Effector CD8-positive, alpha-beta T cell (primary cell): ENCODE measurements around the gene DUS1L.
A peak's percentile ranks its signal among the peaks of the same experiment; 100 is the strongest.

ENCODE experiments used
- DNase-seq: peaks from one replicate; lab custom pipeline; 2025; lab: John Stamatoyannopoulos, UW
- total RNA-seq, 4 experiments: gene quantifications; one replicate each; lab custom pipeline; 2026; lab: John Stamatoyannopoulos, UW

Gene DUS1L
- 134 to 250 (median 150) reads per million in 4 experiments for total RNA-seq

GRCh38 chr17:82065638-82066303, at the start of gene DUS1L:
TSS of gene DUS1L (minus strand) at chr17:82065804. CDS start at chr17:82065059, 745 bp downstream.
- DNase-seq: peak; percentile 40

DNA sequence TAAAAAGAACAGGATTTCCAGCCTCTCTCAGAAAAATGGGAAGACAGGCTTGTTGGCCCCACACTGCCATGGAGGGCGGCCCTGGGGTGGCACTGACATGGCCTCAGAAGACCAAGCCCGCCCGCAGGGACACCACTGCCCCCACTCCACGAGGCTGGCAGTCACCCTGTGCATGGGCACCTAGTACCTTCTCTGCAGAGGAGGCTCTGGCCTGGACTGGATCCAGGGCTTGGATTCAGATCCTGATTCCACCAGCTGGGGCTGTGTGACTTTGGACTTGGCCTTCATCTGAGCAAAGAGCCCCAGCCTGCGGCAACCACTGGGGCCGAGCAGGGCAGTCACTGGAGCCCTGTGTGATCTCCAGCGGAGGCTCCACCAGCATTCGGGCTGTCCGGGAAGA, 49.3 kb upstream of the DUS1L start:
- no peak for DNase-seq

- no peak for DNase-seq
Measured at GRCh38 chr17:82114447-82114846, 48.8 kb upstream of the DUS1L start.

DNA sequence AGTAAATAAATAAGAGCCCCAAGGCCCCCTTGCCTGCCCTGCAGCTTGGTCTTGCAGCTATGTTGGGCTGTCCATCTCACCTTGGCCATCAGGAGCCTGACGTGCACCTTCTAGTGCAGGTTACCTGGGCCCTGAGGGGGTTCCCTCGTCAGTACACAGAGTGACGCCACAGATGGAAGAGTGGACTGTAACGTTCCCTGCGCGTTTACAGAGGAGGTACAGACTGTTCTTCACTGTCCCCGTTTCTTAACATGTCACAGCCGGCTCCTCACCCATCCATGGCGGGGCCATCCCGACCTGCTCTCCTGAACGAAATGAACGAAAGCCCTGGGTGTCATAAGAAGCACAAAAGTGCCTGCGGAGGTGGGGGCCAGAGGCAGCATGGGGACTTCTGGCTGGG, 48.3 kb upstream of the DUS1L start:
- DNase-seq: no peak

DNA sequence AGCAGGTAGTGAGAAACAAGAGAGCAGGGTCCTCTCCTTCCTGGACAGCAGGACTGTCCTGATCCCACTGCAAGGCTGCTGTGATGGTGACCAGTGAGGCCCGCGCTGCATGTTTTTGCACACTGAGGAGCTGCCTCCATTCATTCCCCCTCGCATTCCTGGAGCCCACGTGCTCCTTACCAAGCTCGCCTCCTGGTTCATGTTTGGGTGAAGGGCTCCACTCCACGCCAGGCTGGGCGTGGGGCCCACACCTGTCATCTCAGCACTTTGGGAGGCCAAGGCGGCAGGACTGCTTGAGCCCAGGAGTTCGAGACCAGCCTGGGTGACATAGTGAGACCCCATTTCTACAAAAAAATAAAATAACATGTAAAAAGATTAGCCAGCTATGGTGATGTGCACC, 47.8 kb upstream of the DUS1L start:
- no peak for DNase-seq

GRCh38 chr17:82112914-82113311, 47.3 kb upstream of the DUS1L start:
- no peak for DNase-seq

- no peak for DNase-seq
Measured at GRCh38 chr17:82112181-82112913, 46.7 kb upstream of the DUS1L start.

DNA sequence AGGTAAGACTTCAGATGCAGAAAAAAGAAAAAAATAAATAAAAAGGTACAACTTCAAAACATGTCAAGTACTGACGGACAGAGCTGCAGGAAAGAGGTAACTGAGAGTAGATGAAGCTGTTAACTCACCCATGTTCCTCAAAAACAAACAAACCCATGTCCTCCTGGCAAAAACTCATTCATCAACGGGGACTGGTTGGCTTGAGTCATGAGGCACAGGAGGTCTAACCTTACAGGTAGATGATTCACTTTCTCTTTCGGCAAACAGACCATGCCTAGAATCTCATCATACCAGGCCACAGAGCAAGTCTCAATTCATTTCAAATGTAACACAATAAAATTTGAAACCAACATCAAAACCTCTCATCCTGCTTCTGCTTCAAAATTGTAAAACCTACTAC, 44.7 kb upstream of the DUS1L start:
- DNase-seq: no peak

DNA sequence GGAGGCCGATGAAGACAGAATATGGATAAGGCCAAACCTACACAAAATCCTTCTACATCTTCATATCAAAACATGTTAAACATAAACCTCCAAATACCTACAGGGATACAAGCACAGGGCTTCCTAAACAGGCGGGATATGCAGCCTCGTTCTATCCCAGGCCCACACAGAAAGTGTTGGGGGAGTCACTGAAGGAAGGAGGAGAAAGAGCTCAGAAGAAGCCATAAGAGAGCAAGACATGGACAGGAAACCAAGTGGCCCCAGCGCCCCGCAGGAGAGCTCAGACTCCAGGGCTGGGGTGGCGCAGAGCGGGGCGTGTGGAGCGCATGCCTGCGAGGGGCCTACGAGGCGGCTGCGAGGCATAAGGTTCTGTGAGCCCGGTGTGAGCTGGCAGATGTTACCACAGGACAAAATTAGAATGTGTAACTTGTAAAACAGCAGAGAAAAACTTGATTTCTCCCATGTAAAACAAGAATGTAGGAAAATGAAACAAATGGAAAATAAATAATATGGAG, 43.4 kb upstream of the DUS1L start:
- DNase-seq: no peak

GRCh38 chr17:82108496-82108945, 42.9 kb upstream of the DUS1L start:
- DNase-seq: no peak

- DNase-seq: no peak
Measured at GRCh38 chr17:82108038-82108437, 42.4 kb upstream of the DUS1L start.

DNA sequence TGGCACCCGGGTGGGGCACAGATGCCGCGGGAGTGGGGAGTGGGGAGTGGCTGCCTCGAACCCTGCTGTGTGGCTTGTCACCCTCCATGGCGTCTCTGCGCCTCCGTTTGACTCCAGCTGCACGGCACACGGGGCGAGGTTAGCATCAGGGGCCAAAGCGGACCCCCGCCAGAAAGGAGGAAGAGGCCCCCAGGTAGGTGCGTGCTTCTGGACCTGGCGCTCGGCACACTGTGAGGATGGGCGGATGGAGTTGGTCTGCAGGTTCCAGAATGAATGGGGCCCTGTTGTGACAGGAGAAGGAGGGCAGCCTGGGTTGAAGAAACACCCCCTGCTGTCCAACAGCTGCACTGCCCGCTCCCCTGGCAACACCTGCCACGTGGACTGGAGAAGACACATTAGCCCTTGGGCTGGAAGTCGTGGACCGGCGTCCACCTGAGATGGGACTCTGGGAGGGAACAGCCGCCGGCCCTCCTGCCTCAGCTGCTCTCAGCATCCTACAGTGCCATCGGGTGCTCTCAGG, 41.8 kb upstream of the DUS1L start:
- no peak for DNase-seq

DNA sequence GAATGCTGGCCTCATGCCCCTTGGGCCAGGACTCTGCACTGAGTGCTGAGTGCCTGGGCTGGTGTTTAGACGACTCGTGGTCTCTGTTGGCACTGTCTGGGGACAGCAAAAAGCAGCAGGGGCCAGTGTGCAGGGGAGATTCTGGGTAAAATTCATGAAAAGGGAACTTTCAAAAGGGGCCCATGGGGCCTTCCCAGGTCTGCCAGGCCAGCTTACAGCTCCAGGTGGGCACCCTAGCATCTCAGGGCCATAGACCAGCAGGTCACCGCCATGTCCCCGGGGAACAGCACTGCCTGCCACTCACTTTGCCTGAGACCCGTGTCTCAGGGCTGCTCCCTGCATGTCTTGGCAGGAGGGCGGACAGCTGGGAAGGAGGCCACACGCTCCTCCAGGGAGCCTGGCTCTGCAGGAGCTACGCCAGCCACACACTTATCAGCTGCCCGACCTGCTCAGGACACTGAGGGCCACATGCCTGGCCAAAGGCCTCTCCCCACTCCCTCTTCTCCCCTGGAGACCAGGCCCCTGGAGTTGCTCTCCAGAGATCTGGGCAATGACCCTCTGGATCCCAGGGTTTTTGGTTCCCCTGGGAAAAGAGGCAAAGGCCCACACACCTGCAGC, 41.2 kb upstream of the DUS1L start:
- no peak for DNase-seq

- DNase-seq: peak; percentile 31
Measured at GRCh38 chr17:82105882-82106687, 40.5 kb upstream of the DUS1L start.

DNA sequence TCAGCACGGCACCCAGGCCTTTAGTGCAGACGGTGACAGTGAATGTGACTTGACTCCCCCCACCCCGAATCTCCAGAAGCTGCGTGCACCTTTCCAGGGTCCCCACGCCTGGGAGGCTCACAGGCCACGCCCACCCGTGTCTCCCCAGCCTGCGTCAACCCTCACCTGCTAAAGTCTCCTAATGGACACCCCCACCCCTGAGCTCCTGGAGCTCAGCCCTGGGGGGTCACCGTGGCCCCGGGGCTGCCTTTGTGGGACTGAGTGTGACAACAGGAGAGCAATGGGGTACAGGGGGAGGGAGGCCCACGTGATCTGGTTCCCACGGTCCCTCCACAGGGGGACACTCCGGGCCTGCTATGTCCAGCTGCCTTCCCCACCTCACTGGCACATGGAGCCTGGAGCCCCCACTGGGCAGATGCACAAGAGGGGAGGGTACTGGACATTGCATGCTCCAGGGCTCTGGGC, 39.8 kb upstream of the DUS1L start:
- DNase-seq: no peak

GRCh38 chr17:82104797-82105416, 39.3 kb upstream of the DUS1L start:
- DNase-seq: no peak

DNA sequence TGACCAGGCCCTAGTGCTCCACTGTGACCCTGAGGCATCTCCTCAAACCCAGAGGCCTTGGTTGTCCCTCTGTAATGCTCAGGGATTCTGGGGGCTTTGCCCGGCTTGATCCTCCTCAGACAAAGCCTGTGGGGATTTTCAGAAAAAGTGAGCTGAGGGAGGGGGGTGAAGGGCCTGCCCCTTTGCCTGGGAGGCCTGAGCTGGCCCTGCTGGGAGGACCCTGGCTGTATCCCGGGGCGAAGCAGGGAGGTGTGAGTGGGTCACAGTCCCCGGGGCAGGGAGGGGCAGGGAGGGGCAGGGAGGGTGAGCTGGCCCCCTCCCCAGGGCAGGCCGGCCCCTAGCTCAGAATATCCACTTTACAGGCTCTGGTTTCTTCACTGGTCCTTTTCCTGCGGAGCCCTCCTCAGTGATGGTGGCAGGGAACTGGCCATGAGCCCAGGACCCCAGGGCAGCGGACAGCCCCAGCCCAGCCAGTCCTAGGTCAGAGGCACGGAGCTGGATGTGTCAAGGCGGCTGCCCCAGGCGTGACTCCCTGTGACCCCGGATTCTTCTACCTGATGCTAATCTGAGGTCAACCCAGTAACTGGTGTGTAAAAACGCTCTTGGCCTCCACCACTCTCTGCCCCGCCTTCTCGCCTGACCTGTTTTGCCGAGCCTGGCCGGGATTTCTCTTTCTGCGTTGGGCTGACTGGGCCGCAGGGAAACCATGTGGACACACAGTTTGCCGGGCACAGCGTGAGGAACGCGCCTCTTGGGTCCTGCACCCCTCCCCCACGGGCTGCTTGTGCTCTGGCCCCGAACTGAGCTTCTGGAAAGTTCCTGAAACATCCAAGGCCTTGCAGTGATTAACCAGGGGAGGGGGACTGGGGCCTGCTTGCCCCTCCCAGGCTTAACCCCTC, 38.2 kb upstream of the DUS1L start:
- no peak for DNase-seq

DNA sequence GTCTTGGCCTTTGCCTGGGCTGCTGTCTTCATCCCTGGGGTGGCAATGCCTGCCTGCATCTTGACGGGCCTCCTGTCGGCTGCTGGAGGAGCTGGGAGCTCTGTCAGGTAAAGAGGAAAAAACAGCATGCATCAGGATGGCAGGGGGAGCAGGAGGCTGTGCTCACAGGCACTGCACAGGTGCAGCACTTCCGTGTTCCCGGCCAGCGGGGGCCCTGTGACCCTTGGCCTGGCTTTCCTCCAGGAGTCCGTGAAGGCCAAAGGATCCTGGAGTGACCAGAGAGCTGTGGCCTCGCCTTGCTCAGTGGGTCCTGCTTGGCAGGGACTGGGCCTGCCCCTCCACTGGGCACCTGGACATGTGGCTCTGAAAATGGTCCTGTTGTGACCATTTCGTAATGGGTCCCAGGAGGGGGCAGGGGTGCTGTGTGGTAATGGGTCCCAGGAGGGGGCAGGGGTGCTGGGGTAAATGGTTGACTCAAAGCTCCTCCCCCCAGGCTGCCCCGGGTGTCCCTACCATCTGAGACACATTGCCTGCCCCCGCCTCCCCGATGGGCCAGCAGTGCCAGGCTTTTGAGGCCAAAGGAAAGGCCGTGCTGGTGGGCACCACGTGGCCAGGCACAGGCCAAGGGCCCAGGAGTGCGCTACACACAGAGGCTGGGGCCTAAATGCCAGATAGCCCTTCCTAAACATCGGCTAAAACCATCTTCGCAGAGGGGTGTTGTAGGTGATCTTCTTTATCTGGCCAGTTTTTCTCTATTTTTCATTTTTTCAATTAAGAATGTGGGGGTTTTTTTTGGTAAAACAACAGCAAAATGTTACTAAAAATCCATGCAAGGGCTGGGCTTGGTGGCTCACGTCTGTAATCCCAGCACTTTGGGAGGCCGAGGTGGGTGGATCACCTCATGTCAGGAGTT, 36.4 kb upstream of the DUS1L start:
- no peak for DNase-seq

DNA sequence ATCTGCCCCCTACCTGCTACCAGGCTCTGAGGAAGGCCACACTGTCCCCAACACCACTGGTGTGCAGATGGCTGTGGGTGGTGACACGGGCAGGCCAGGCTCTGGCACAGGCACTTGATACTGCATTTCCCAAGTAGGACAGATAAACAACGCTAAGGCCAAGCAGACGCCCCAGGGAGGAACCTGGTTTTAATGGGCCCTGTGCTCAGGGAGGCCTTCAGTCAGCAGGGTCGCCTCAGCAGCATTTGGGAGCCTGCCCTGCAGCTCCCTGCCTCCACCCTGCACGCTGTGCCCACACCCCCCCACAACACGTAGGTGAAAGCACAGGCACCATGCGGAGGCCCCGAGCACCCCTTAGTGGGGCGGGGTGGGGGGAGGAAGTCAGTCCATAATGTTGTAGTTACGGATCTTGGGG, 35.7 kb upstream of the DUS1L start:
- no peak for DNase-seq
